ENCODE results near the gene KLK6. TPM values are rescaled to one million over a fixed set of nuclear protein-coding genes. Genes with fewer than 3 reads are reported as not detected.

Gene KLK6
- total and polyA plus RNA-seq, 2 donors (not counting 3 experiments of a cell fraction or from before 2014, with no cell fraction given) = 0.12 TPM; not detected in 1

- dilution Hi-C loops (cut with MboI; ENCODE audit: extremely low pct_ligation_motif_present, low sequenced_read_pairs) (no loop called here), intact Hi-C loops (cut with micrococcal nuclease) (loop anchor here (10.0 kb wide), 1 partner anchor 1185 kb away; the partner anchor contains the start of gene ZNF841)
- DNase-seq (ENCODE audit: low read depth, low spot score) = peak; percentile 47
- H3K4me1 ChIP-seq (ENCODE audit: control insufficient read depth, extremely low read depth, insufficient read depth, low read length) = no peaks in the 10 kb centered on the region
- no peaks in the 10 kb centered on the region for H3K9me3 ChIP-seq (replicated peaks; ENCODE audit: control insufficient read depth, insufficient read depth, low read length)
- ChIA-PET POLR2A (no interaction called here), CTCF (interaction anchor here (1.4 to 3.4 kb wide), 3 partner anchors 13 to 205 kb away, joined by 4 to 24 read pairs (median 5); no protein-coding TSS in a partner anchor)
- H3K36me3 ChIP-seq (ENCODE audit: control insufficient read depth in 2 of 2, extremely low read depth in 1 of 2, insufficient read depth in 2 of 2, low read length in 2 of 2) = no peaks in the 10 kb centered on the region
- no peaks in the 10 kb centered on the region for H3K79me2 ChIP-seq (ENCODE audit: control insufficient read depth, insufficient read depth, low read length)
- H3K4me3 ChIP-seq (replicated peaks in 1 of 3; ENCODE audit: insufficient read depth in 1 of 3, low read depth in 1 of 3, low read length in 3 of 3) = no peak overlapping the region
- H3K9ac ChIP-seq (replicated peaks; ENCODE audit: extremely low read depth, insufficient read depth, low read length) = no peak overlapping the region
- H2AFZ ChIP-seq (ENCODE audit: low read depth, low read length) = no peak overlapping the region
- peaks cover 18 to 24% of the 10 kb centered on the region in 2 experiments for H3K27me3 ChIP-seq (ENCODE audit: control insufficient read depth in 2 of 2, insufficient read depth in 2 of 2, low read length in 2 of 2)
- TF ChIP-seq EZH2 (IDR thresholded peaks at IDR 0.05; ENCODE audit: borderline replicate concordance, low read depth, low read length, severe bottlenecking) = no peak
- TF ChIP-seq MAX (IDR thresholded peaks at IDR 0.05; ENCODE audit: insufficient read depth, insufficient read length) = no peak
- no peak for TF ChIP-seq FOS (IDR thresholded peaks at IDR 0.05; ENCODE audit: borderline replicate concordance, insufficient read depth, low read length)
- no peak for TF ChIP-seq JUN (IDR thresholded peaks at IDR 0.05; ENCODE audit: borderline replicate concordance, insufficient read depth, insufficient read length, low read depth)
- no peak for TF ChIP-seq GATA2 (IDR thresholded peaks at IDR 0.05; ENCODE audit: insufficient read depth, insufficient read length, low read depth, low read length)
- no peak for TF ChIP-seq POLR2AphosphoS5 (IDR thresholded peaks at IDR 0.05; ENCODE audit: insufficient read depth, low read depth, low read length)
- TF ChIP-seq CTCF (IDR thresholded peaks at IDR 0.05; ENCODE audit: extremely low read depth in 1 of 2, insufficient read depth in 1 of 2, low read depth in 1 of 2, low read length in 2 of 2) = no peak
- TF ChIP-seq POLR2A (IDR thresholded peaks at IDR 0.05; ENCODE audit: low read depth, low read length) = no peak
- no peak for TF ChIP-seq MYC (IDR thresholded peaks at IDR 0.05; ENCODE audit: low read depth, low read length)
- FAIRE-seq = no peak
- no TSS peak for BruUV-seq (replicated peaks)
- no peak overlapping the region for H3K4me2 ChIP-seq (ENCODE audit: insufficient read depth, low read length)
- no peaks in the 10 kb centered on the region for H4K20me1 ChIP-seq (replicated peaks; ENCODE audit: control insufficient read depth, extremely low read depth, insufficient read depth, low read length)
- H3K9me1 ChIP-seq (replicated peaks; ENCODE audit: control insufficient read depth, extremely low read depth, insufficient read depth, low read length) = no peaks in the 10 kb centered on the region
- H3K27ac ChIP-seq (ENCODE audit: insufficient read depth, low read depth, low read length) = no peak overlapping the region
Observed at GRCh38 chr19:50909240-50910070, 59.9 kb downstream of the KLK6 start.

Other genes starting within 250 kb of the KLK6 start
- gene SHANK1, start 249.8 kb downstream of the KLK6 start, total RNA-seq = 1.2 and 1.9 TPM in 2 replicates
- gene SHANK1, start 249.8 kb downstream of the KLK6 start, polyA plus RNA-seq = 0.60 and 0.66 TPM in 2 replicates
- 10.4 and 13.3 TPM in 2 replicates for gene CLEC11A, start 246.2 kb downstream of the KLK6 start, total RNA-seq
- 30.1 and 37.2 TPM in 2 replicates for gene CLEC11A, start 246.2 kb downstream of the KLK6 start, polyA plus RNA-seq
- gene GPR32, start 199.1 kb downstream of the KLK6 start, total RNA-seq = not detected in 2 replicates
- gene GPR32, start 199.1 kb downstream of the KLK6 start, polyA plus RNA-seq = not detected in 2 replicates
- gene ACP4, start 179.2 kb downstream of the KLK6 start, total RNA-seq = not detected in 2 replicates
- not detected in 2 replicates for gene ACP4, start 179.2 kb downstream of the KLK6 start, polyA plus RNA-seq
- gene KLK1, start 145.8 kb downstream of the KLK6 start, total RNA-seq = not detected in 2 replicates
- gene KLK1, start 145.8 kb downstream of the KLK6 start, polyA plus RNA-seq = 0.08 TPM in 1 of 2 replicates, not detected in the other
- not detected in 2 replicates for gene KLK15, start 136.0 kb downstream of the KLK6 start, total RNA-seq
- not detected in 2 replicates for gene KLK15, start 136.0 kb downstream of the KLK6 start, polyA plus RNA-seq
- not detected in 2 replicates for gene KLK3, start 114.7 kb downstream of the KLK6 start, total RNA-seq
- not detected in 2 replicates for gene KLK3, start 114.7 kb downstream of the KLK6 start, polyA plus RNA-seq
- gene KLK2, start 96.2 kb downstream of the KLK6 start, total RNA-seq = not detected in 2 replicates
- gene KLK2, start 96.2 kb downstream of the KLK6 start, polyA plus RNA-seq = not detected in 2 replicates
- not detected in 2 replicates for gene KLK4, start 58.2 kb downstream of the KLK6 start, total RNA-seq
- not detected in 2 replicates for gene KLK4, start 58.2 kb downstream of the KLK6 start, polyA plus RNA-seq
- gene KLK5, start 16.6 kb downstream of the KLK6 start, total RNA-seq = not detected in 2 replicates
- not detected in 2 replicates for gene KLK5, start 16.6 kb downstream of the KLK6 start, polyA plus RNA-seq
- not detected in 2 replicates for gene KLK7, start 14.3 kb upstream of the KLK6 start, total RNA-seq
- not detected in 2 replicates for gene KLK7, start 14.3 kb upstream of the KLK6 start, polyA plus RNA-seq
- gene KLK8, start 32.0 kb upstream of the KLK6 start, total RNA-seq = not detected in 2 replicates
- gene KLK8, start 32.0 kb upstream of the KLK6 start, polyA plus RNA-seq = not detected in 2 replicates
- not detected in 2 replicates for gene KLK10, start 50.1 kb upstream of the KLK6 start, total RNA-seq
- gene KLK10, start 50.1 kb upstream of the KLK6 start, polyA plus RNA-seq = not detected in 2 replicates
- not detected in 2 replicates for gene KLK11, start 57.0 kb upstream of the KLK6 start, total RNA-seq
- not detected in 2 replicates for gene KLK11, start 57.0 kb upstream of the KLK6 start, polyA plus RNA-seq
- gene KLK12, start 65.4 kb upstream of the KLK6 start, total RNA-seq = not detected in 2 replicates
- gene KLK12, start 65.4 kb upstream of the KLK6 start, polyA plus RNA-seq = not detected in 2 replicates
- not detected in 2 replicates for gene KLK13, start 95.5 kb upstream of the KLK6 start, total RNA-seq
- gene KLK13, start 95.5 kb upstream of the KLK6 start, polyA plus RNA-seq = not detected in 2 replicates
- not detected in 2 replicates for gene KLK14, start 113.3 kb upstream of the KLK6 start, total RNA-seq
- 0.10 and 0.12 TPM in 2 replicates for gene KLK14, start 113.3 kb upstream of the KLK6 start, polyA plus RNA-seq
- gene CTU1, start 138.8 kb upstream of the KLK6 start, total RNA-seq = 8.2 and 8.7 TPM in 2 replicates
- 6.1 and 7.0 TPM in 2 replicates for gene CTU1, start 138.8 kb upstream of the KLK6 start, polyA plus RNA-seq
- not detected in 2 replicates for gene SIGLEC9, start 155.3 kb upstream of the KLK6 start, total RNA-seq
- not detected in 2 replicates for gene SIGLEC9, start 155.3 kb upstream of the KLK6 start, polyA plus RNA-seq
- not detected in 2 replicates for gene SIGLEC7, start 172.7 kb upstream of the KLK6 start, total RNA-seq
- gene SIGLEC7, start 172.7 kb upstream of the KLK6 start, polyA plus RNA-seq = not detected in 2 replicates

Data from endothelial cell of umbilical vein (primary cell).